Measurements from ENCODE around the gene INSIG2. TPM values are rescaled to one million over a fixed set of nuclear protein-coding genes. Genes with fewer than 3 reads are reported as not detected.

Gene INSIG2
- total and polyA plus RNA-seq, 2 experiments from 2014 or later = 8.1 to 15.1 TPM

GRCh38 chr2:118050974-118051373, 37.3 kb upstream of the INSIG2 start:
- H3K27me3 ChIP-seq (ENCODE audit: insufficient read depth) = no peaks in the 10 kb centered on the region
- H3K36me3 Mint-ChIP-seq (ENCODE audit: low read depth) = no peaks in the 10 kb centered on the region
- peaks cover 8% of the 10 kb centered on the region; the same call in 2 of the 3 replicates for H3K4me1 Mint-ChIP-seq
- no peaks in the 10 kb centered on the region; the same call in 1 of the 2 replicates for H3K4me1 ChIP-seq (ENCODE audit: insufficient read depth)
- H3K27ac ChIP-seq (ENCODE audit: low read depth) = no peak overlapping the region
- TF ChIP-seq STAT1 (IDR thresholded peaks at IDR 0.05; ENCODE audit: unreplicated experiment) (no peak), EZH2phosphoT487 (IDR thresholded peaks at IDR 0.05; ENCODE audit: unreplicated experiment) (no peak), ZNF114 (CRISPR knock-in tag; IDR thresholded peaks at IDR 0.05) (no peak), CREB1 (CRISPR knock-in tag; IDR thresholded peaks at IDR 0.05; ENCODE audit: low read depth) (no peak), NANOG (IDR thresholded peaks at IDR 0.05; ENCODE audit: borderline replicate concordance) (no peak), ZNF331 (CRISPR knock-in tag; IDR thresholded peaks at IDR 0.05; ENCODE audit: low read depth) (no peak), CTCF (conservative IDR thresholded peaks at IDR 0.05; ENCODE audit: low read depth in 2 of 2) (no peak), POLR2AphosphoS5 (IDR thresholded peaks at IDR 0.05; ENCODE audit: low read depth) (no peak), JUNB (IDR thresholded peaks at IDR 0.05; ENCODE audit: unreplicated experiment) (no peak), ZNF462 (CRISPR knock-in tag; IDR thresholded peaks at IDR 0.05) (no peak), REST (IDR thresholded peaks at IDR 0.05; ENCODE audit: unreplicated experiment) (no peak), EZH2 (IDR thresholded peaks at IDR 0.05; ENCODE audit: low read depth, unreplicated experiment) (no peak), ETS1 (IDR thresholded peaks at IDR 0.05) (no peak)
- H4K20me1 ChIP-seq (replicated peaks; ENCODE audit: insufficient read depth) = no peaks in the 10 kb centered on the region
- H3K4me3 Mint-ChIP-seq = no peak overlapping the region
- no peak overlapping the region for H2AFZ ChIP-seq
- no peak for DNase-seq (ENCODE audit: low spot score)
- ATAC-seq = no peak
- H3K4me2 ChIP-seq = no peak overlapping the region
- no peaks in the 10 kb centered on the region for H3K9me3 Mint-ChIP-seq
- H3K4me3 ChIP-seq = no peak overlapping the region
- H3K27me3 Mint-ChIP-seq (ENCODE audit: insufficient read depth, low read depth, poor library complexity) = no peaks in the 10 kb centered on the region
- H3F3A ChIP-seq (replicated peaks; ENCODE audit: low read depth) = no peaks in the 10 kb centered on the region
- H3K27ac Mint-ChIP-seq = no peak overlapping the region
- no peaks in the 10 kb centered on the region for H3K9me2 ChIP-seq (ENCODE audit: insufficient read depth)
- no peaks in the 10 kb centered on the region for H3K36me3 ChIP-seq (ENCODE audit: insufficient read depth)
- no peaks in the 10 kb centered on the region for H3K79me2 ChIP-seq (replicated peaks; ENCODE audit: insufficient read depth)

All from GM23338 (cell line).